KMS-11 (cell line): ENCODE data around the gene HNRNPA2B1.
A peak's percentile ranks its signal among the peaks of the same experiment; 100 is the strongest.

Experiments used
- H2AFZ ChIP-seq: fragments of 200-600 bp; sonication (generic); 2 replicates; pipeline ENCODE4 v1.6.1; 2016; ENCODE audit warnings: antibody characterized with exemption, mixed run types, low read depth
- H3K27ac ChIP-seq: fragments of 200-600 bp; sonication (generic); 2 replicates; pipeline ENCODE4 v1.6.1; 2016; ENCODE audit warnings: mild to moderate bottlenecking, mixed run types
- H3K27me3 ChIP-seq: fragments of 200-600 bp; sonication (generic); 2 replicates; pipeline ENCODE4 v1.6.1; 2017; ENCODE audit warnings: mild to moderate bottlenecking, low read depth, mixed run types, moderate library complexity; ENCODE audit not compliant: insufficient read depth
- H3K36me3 ChIP-seq: fragments of 200-600 bp; sonication (generic); 2 replicates; pipeline ENCODE4 v1.6.1; 2017; ENCODE audit warnings: mild to moderate bottlenecking, mixed run types; ENCODE audit not compliant: insufficient read depth
- H3K4me1 ChIP-seq: fragments of 200-600 bp; sonication (generic); 2 replicates; pipeline ENCODE4 v1.6.1; 2016; ENCODE audit warnings: mild to moderate bottlenecking, low read depth, mixed run types; ENCODE audit not compliant: poor library complexity, severe bottlenecking
- H3K4me2 ChIP-seq: fragments of 200-600 bp; sonication (generic); 2 replicates; pipeline ENCODE4 v1.7.0; 2016; ENCODE audit warnings: mild to moderate bottlenecking, mixed run types
- H3K4me3 ChIP-seq: fragments of 200-600 bp; sonication (generic); IDR thresholded peaks from 2 replicates; pipeline ENCODE4 v1.6.1; 2017; ENCODE audit warnings: low read depth, low read length, mixed read lengths; ENCODE audit not compliant: insufficient read depth
- H3K79me2 ChIP-seq: fragments of 200-600 bp; sonication (generic); 2 replicates; pipeline ENCODE4 v1.6.1; 2016; ENCODE audit warnings: low read depth, mixed run types; ENCODE audit not compliant: insufficient read depth
- H3K9ac ChIP-seq: fragments of 200-600 bp; sonication (generic); 2 replicates; pipeline ENCODE4 v1.6.1; 2016; ENCODE audit warnings: mild to moderate bottlenecking, mixed run types
- H4K20me1 ChIP-seq: fragments of 200-600 bp; sonication (generic); 2 replicates; pipeline ENCODE4 v1.6.1; 2016; ENCODE audit warnings: mild to moderate bottlenecking, mixed run types; ENCODE audit not compliant: insufficient read depth
- TF ChIP-seq, protein P1 (sequence below): fragments of 200-600 bp; sonication (generic); conservative IDR thresholded peaks from 2 replicates; pipeline ENCODE4 v1.6.1; 2017; ENCODE audit warnings: low read depth, mild to moderate bottlenecking, antibody characterized with exemption, low read length, moderate library complexity, mixed read lengths

Gene HNRNPA2B1

DNA sequence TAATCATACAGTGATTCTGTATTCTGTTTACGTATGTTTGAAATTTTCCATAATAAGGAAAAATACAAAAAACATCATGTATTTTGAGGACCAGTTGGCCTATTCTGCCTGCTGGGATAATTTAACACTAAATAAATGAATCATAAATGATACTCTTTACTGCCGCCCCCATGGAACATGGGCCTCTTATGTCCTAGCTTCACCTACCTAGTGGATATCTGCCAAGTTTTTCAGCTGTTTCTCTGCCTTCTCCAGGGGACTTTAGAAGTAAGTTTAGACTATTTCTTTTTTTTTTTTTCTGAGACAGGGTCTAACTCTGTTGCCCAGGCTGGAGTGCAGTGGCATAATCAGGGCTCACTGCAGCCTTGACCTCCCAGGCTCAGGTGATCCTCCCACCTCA is 38.1 kb downstream of the HNRNPA2B1 start:
- Histone ChIP-seq H3K4me1 (peaks cover 71% of the 10 kb centered on the region), H4K20me1 (peaks cover 22% of the 10 kb centered on the region), H3K4me2 (peak overlapping the region; percentile 13; the same call in 1 of the 2 replicates), H3K4me3 (no peak overlapping the region), H3K36me3 (peaks cover 3% of the 10 kb centered on the region; the same call in 1 of the 2 replicates), H3K27ac (no peak overlapping the region), H3K27me3 (no peaks in the 10 kb centered on the region), H2AFZ (no peak overlapping the region), H3K9ac (no peak overlapping the region), H3K79me2 (peaks cover 100% of the 10 kb centered on the region)
- TF ChIP-seq, protein P1, sequence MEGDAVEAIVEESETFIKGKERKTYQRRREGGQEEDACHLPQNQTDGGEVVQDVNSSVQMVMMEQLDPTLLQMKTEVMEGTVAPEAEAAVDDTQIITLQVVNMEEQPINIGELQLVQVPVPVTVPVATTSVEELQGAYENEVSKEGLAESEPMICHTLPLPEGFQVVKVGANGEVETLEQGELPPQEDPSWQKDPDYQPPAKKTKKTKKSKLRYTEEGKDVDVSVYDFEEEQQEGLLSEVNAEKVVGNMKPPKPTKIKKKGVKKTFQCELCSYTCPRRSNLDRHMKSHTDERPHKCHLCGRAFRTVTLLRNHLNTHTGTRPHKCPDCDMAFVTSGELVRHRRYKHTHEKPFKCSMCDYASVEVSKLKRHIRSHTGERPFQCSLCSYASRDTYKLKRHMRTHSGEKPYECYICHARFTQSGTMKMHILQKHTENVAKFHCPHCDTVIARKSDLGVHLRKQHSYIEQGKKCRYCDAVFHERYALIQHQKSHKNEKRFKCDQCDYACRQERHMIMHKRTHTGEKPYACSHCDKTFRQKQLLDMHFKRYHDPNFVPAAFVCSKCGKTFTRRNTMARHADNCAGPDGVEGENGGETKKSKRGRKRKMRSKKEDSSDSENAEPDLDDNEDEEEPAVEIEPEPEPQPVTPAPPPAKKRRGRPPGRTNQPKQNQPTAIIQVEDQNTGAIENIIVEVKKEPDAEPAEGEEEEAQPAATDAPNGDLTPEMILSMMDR: no peak

DNA sequence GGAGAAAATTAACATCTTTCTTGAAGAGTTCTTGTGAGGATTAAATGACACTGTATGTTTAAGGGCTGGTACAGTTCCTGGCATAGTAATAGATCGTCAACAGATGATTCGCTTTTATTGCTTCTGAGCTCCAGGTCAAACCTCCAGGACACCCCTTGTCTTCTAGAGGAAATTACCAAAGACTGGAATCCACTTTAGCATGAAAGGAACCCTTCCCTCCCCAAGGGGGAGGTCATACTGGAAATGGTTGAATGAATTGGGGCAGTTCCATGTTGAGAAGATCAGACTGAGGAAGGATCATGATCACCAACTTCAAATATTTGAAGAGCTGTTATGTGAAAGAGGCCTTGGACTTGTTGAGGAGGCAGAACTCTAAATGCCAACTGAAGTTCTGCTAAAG is 39.6 kb downstream of the HNRNPA2B1 start:
- Histone ChIP-seq H3K4me3 (no peak overlapping the region), H3K36me3 (peaks cover 3% of the 10 kb centered on the region; the same call in 1 of the 2 replicates), H3K4me2 (no peak overlapping the region), H4K20me1 (peaks cover 8% of the 10 kb centered on the region), H3K4me1 (peaks cover 71% of the 10 kb centered on the region), H3K9ac (no peak overlapping the region), H3K27ac (no peak overlapping the region), H3K27me3 (no peaks in the 10 kb centered on the region), H3K79me2 (peaks cover 98% of the 10 kb centered on the region), H2AFZ (no peak overlapping the region)
- TF ChIP-seq, protein P1: no peak

DNA sequence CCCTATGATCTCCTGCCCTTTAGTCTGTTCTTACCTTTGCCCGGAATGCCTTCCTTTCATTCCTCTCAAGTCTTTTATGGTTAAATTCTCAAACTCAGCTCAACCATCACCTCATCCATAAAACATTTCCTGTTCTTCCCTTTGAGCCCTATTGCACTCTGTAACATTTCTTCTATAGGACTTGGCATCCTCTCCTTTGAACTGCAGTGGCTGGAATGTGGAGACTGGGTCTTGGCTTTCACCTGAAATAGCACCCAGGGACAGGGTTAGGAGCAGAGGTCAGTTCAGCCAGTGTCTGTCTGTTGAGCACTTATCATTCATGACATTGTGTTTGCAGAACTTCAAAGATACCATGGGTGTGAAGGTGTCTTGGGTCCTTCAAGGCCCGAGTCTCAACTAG is 41.3 kb downstream of the HNRNPA2B1 start:
- H3K79me2 ChIP-seq: peaks cover 98% of the 10 kb centered on the region
- H3K9ac ChIP-seq: no peak overlapping the region
- peaks cover 85% of the 10 kb centered on the region for H3K4me1 ChIP-seq
- no peak overlapping the region for H3K4me3 ChIP-seq
- no peak overlapping the region for H2AFZ ChIP-seq
- H3K36me3 ChIP-seq: peaks cover 3% of the 10 kb centered on the region; the same call in 1 of the 2 replicates
- TF ChIP-seq, protein P1: no peak
- H3K27ac ChIP-seq: peak overlapping the region; percentile 99; the same call in 1 of the 2 replicates
- peak overlapping the region; percentile 80 for H3K4me2 ChIP-seq
- H3K27me3 ChIP-seq: no peaks in the 10 kb centered on the region
- peaks cover 4% of the 10 kb centered on the region; the same call in 1 of the 2 replicates for H4K20me1 ChIP-seq

DNA sequence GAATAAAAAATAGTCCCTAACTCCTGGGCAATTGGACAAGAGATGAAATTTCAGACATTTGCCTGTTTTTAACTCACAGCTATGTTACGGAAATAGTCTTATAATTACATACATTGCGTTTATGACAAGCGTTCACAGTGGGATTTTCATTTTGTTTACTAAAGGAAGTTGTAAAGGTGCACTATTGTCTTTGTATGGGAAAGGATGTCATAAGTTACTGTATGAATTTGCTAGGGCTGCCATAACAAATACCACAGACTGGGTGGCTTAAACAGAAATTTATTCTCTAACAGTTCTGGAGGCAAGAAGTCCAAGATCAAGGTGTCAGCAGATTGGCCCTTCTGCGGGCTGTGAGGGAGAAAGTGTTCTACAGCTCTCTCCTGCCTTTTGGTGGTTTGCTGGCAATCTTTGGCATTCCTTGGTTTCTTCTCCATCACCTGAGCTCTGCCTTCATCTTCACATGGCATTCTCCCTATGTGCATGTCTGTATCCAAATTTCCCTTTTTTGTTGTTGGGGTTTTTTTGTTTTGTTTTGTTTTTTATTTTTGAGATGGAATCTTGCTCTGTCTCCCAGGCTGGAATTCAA is 42.9 kb downstream of the HNRNPA2B1 start:
- Histone ChIP-seq H3K4me1 (peaks cover 83% of the 10 kb centered on the region), H3K79me2 (peaks cover 98% of the 10 kb centered on the region), H2AFZ (no peak overlapping the region), H3K36me3 (peaks cover 3% of the 10 kb centered on the region; the same call in 1 of the 2 replicates), H3K4me3 (no peak overlapping the region), H4K20me1 (peaks cover 4% of the 10 kb centered on the region; the same call in 1 of the 2 replicates), H3K9ac (peak overlapping the region; percentile 82), H3K27ac (peak overlapping the region; percentile 99), H3K27me3 (no peaks in the 10 kb centered on the region), H3K4me2 (peak overlapping the region; percentile 80)
- TF ChIP-seq, protein P1: no peak
